Measurements from ENCODE around the gene PSMA2. TPM values are rescaled to one million over a fixed set of nuclear protein-coding genes. Genes with fewer than 3 reads are reported as not detected.
A peak's percentile ranks its signal among the peaks of the same experiment; 100 is the strongest.

The PSMA2 gene
- total RNA-seq, 6 experiments from 2014 or later: 40.9 to 79.5 (median 67.5) TPM

GRCh38 chr7:42911454-42912447 lies 20.2 kb downstream of the PSMA2 start, which contains the start of gene C7orf25:
C7orf25 (minus strand) TSS chr7:42912070; CDS start chr7:42910900, 1,170 bp downstream.
- Histone ChIP-seq H3K4me3 (peak within 1 kb of the TSS; percentile 73 to 96 (median 75)), H3K36me3 (peaks cover 0 to 11% (median 4%) of the 10 kb centered on the region in 4 donors), H3K4me1 (peaks cover 0 to 36% (median 6%) of the 10 kb centered on the region in 4 donors), H3K27ac (peak within 1 kb of the TSS; percentile 76 to 90 (median 89)), H3K9me3 (no peaks in the 10 kb centered on the region), H3K27me3 (no peaks in the 10 kb centered on the region)
- DNase-seq: peak; percentile 98
- 2% methylated on average over 15 of the region's 95 CpGs for WGBS (ENCODE audit: insufficient coverage, low coverage, low lambda C conversion rate, missing lambda C conversion rate)
- TF ChIP-seq POLR2A (IDR thresholded peaks at IDR 0.05): peak; percentile 59
- TF ChIP-seq, protein P1, sequence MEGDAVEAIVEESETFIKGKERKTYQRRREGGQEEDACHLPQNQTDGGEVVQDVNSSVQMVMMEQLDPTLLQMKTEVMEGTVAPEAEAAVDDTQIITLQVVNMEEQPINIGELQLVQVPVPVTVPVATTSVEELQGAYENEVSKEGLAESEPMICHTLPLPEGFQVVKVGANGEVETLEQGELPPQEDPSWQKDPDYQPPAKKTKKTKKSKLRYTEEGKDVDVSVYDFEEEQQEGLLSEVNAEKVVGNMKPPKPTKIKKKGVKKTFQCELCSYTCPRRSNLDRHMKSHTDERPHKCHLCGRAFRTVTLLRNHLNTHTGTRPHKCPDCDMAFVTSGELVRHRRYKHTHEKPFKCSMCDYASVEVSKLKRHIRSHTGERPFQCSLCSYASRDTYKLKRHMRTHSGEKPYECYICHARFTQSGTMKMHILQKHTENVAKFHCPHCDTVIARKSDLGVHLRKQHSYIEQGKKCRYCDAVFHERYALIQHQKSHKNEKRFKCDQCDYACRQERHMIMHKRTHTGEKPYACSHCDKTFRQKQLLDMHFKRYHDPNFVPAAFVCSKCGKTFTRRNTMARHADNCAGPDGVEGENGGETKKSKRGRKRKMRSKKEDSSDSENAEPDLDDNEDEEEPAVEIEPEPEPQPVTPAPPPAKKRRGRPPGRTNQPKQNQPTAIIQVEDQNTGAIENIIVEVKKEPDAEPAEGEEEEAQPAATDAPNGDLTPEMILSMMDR (IDR thresholded peaks at IDR 0.05): no peak
- peak; percentile 94 to 97 (median 96) for ATAC-seq
- intact Hi-C loops (cut with DNase I): no loop called here

GRCh38 chr7:42910306-42910705 lies 21.7 kb downstream of the PSMA2 start:
- Histone ChIP-seq H3K4me1 (peaks cover 0 to 36% (median 6%) of the 10 kb centered on the region in 4 donors), H3K36me3 (no peaks in the 10 kb centered on the region), H3K27me3 (no peaks in the 10 kb centered on the region), H3K27ac (no peak overlapping the region), H3K4me3 (no peak overlapping the region), H3K9me3 (no peaks in the 10 kb centered on the region)
- intact Hi-C loops (cut with DNase I): no loop called here
- no peak for DNase-seq
- no peak for ATAC-seq
- WGBS (ENCODE audit: insufficient coverage, low coverage, low lambda C conversion rate, missing lambda C conversion rate): 86% methylated on average over 1 of the region's 2 CpGs
- no peak for TF ChIP-seq POLR2A (IDR thresholded peaks at IDR 0.05)
- TF ChIP-seq, protein P1 (IDR thresholded peaks at IDR 0.05): no peak

- no peaks in the 10 kb centered on the region for H3K27me3 ChIP-seq
- no peaks in the 10 kb centered on the region for H3K9me3 ChIP-seq
- H3K36me3 ChIP-seq: no peaks in the 10 kb centered on the region
- DNase-seq: no peak
- H3K4me3 ChIP-seq: no peak overlapping the region
- peak overlapping the region in 1 of 3 donors; percentile 72 for H3K27ac ChIP-seq
- H3K4me1 ChIP-seq: peaks cover 0 to 36% (median 6%) of the 10 kb centered on the region in 4 donors
- intact Hi-C loops (cut with DNase I): no loop called here
- ATAC-seq: no peak
- TF ChIP-seq, protein P1 (IDR thresholded peaks at IDR 0.05): no peak
- no peak for TF ChIP-seq POLR2A (IDR thresholded peaks at IDR 0.05)
These were observed 24.7 kb downstream of the PSMA2 start for GRCh38 chr7:42907316-42907715.

- DNase-seq (no peak), ATAC-seq (no peak)
- Histone ChIP-seq H3K4me1 (peaks cover 0 to 36% (median 6%) of the 10 kb centered on the region in 4 donors), H3K36me3 (no peaks in the 10 kb centered on the region), H3K9me3 (no peaks in the 10 kb centered on the region), H3K4me3 (no peak overlapping the region), H3K27ac (no peak overlapping the region), H3K27me3 (no peaks in the 10 kb centered on the region)
- intact Hi-C loops (cut with DNase I): no loop called here
- no CpG with 5 or more reads among the region's 1 CpG for WGBS (ENCODE audit: insufficient coverage, low coverage, low lambda C conversion rate, missing lambda C conversion rate)
- TF ChIP-seq, protein P1 (IDR thresholded peaks at IDR 0.05): no peak
- TF ChIP-seq POLR2A (IDR thresholded peaks at IDR 0.05): no peak
These were observed 25.8 kb downstream of the PSMA2 start for GRCh38 chr7:42906181-42906580.

All from right lobe of liver (tissue), 6 donors.